Measurements from ENCODE around the gene PDHB. TPM values are rescaled to one million over a fixed set of nuclear protein-coding genes. Genes with fewer than 3 reads are reported as not detected.

Gene PDHB
- total RNA-seq, 1 donor from 2014 or later = 76.1 TPM

DNA sequence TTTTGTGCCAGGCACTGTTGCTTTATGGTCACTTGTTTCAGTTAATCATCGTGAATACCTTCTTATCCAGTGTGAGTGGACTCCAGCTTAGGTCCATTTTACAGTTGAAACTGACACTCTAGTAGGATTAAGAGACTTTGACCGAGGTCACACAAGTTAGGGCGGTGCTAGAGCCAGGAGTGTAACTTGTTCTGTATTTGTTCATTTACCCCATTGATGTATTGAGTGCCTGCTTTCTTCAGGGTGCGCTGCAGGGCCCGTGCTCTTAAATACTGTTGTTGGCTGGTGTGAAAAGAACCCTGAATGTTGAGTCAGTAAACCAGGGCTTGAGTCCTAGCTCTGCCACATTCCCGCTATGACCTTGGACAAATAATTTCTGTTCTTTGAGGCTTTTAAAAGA, 15.4 kb downstream of the PDHB start:
- Histone ChIP-seq H3K27me3 (no peaks in the 10 kb centered on the region), H3K27ac (peak overlapping the region; percentile 83), H3K4me1 (peaks cover 38% of the 10 kb centered on the region), H3K4me3 (no peak overlapping the region), H3K36me3 (peaks cover 0 to 30% of the 10 kb centered on the region in 2 donors), H3K9me3 (no peaks in the 10 kb centered on the region)
- no peak for DNase-seq (ENCODE audit: extremely low spot score in 2 of 2)
- intact Hi-C loops (cut with DNase I) = loop anchor here (10.0 kb wide), 1 partner anchor 233 kb away; no protein-coding TSS in a partner anchor
- TF ChIP-seq, protein P1, sequence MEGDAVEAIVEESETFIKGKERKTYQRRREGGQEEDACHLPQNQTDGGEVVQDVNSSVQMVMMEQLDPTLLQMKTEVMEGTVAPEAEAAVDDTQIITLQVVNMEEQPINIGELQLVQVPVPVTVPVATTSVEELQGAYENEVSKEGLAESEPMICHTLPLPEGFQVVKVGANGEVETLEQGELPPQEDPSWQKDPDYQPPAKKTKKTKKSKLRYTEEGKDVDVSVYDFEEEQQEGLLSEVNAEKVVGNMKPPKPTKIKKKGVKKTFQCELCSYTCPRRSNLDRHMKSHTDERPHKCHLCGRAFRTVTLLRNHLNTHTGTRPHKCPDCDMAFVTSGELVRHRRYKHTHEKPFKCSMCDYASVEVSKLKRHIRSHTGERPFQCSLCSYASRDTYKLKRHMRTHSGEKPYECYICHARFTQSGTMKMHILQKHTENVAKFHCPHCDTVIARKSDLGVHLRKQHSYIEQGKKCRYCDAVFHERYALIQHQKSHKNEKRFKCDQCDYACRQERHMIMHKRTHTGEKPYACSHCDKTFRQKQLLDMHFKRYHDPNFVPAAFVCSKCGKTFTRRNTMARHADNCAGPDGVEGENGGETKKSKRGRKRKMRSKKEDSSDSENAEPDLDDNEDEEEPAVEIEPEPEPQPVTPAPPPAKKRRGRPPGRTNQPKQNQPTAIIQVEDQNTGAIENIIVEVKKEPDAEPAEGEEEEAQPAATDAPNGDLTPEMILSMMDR (IDR thresholded peaks at IDR 0.05) = no peak
- TF ChIP-seq POLR2A (IDR thresholded peaks at IDR 0.05) (no peak), POLR2AphosphoS5 (IDR thresholded peaks at IDR 0.05; ENCODE audit: insufficient read depth in 1 of 2, low read depth in 1 of 2) (no peak)

DNA sequence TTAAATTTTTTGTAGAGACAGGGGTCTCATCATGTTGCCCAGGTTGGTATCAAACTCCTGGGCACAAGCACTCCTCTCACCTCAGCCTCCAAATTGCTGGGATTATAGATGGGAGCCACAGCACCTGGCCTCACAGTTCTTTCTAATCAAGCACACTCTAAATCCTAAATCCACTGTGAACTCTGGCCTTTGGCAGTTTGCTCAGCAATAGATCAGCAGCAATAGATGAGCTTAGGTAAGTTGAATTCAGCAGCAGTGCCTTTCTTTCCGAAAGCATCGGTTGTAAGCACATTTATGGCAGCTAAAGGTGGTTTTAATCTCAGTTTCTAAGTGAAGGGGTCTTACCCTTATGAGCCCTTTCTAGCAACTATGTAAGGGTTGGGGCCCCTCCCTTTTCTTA, 16.6 kb downstream of the PDHB start:
- Histone ChIP-seq H3K9me3 (no peaks in the 10 kb centered on the region), H3K4me1 (peaks cover 47% of the 10 kb centered on the region), H3K4me3 (no peak overlapping the region), H3K27ac (no peak overlapping the region), H3K27me3 (no peaks in the 10 kb centered on the region), H3K36me3 (peaks cover 0 to 23% of the 10 kb centered on the region in 2 donors)
- intact Hi-C loops (cut with DNase I) = loop anchor here (10.0 kb wide), 1 partner anchor 232 kb away; no protein-coding TSS in a partner anchor
- no peak for DNase-seq (ENCODE audit: extremely low spot score in 2 of 2)
- no peak for TF ChIP-seq POLR2A (IDR thresholded peaks at IDR 0.05)
- TF ChIP-seq, protein P1 (IDR thresholded peaks at IDR 0.05) = no peak
- no peak for TF ChIP-seq POLR2AphosphoS5 (IDR thresholded peaks at IDR 0.05; ENCODE audit: insufficient read depth in 1 of 2, low read depth in 1 of 2)

DNA sequence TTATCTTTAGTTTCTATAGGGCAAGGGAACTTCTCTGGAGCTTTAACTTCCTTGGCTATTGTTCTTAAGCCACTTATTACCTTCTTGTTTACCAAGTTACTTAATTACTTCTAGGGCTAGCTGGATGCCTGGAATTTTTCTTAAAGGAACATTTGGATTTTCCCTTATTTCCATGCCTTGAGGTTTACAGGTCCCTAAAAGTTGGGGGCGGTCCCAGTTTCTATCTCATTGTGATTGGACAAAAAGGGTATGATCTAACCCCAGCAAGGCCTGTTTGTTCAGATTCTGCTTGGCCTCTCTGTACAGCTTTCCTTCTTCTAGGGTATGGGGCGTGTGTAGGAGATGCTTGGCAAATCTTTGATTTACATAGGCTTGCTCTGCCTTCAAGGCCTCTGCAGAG, 17.4 kb downstream of the PDHB start:
- Histone ChIP-seq H3K9me3 (no peaks in the 10 kb centered on the region), H3K27ac (peak overlapping the region; percentile 25), H3K36me3 (peaks cover 0 to 26% of the 10 kb centered on the region in 2 donors), H3K4me1 (peaks cover 48% of the 10 kb centered on the region), H3K27me3 (no peaks in the 10 kb centered on the region), H3K4me3 (no peak overlapping the region)
- DNase-seq (ENCODE audit: extremely low spot score in 2 of 2) = no peak
- intact Hi-C loops (cut with DNase I) = loop anchor here (10.0 kb wide), 1 partner anchor 231 kb away; no protein-coding TSS in a partner anchor
- TF ChIP-seq POLR2AphosphoS5 (IDR thresholded peaks at IDR 0.05; ENCODE audit: insufficient read depth in 1 of 2, low read depth in 1 of 2) (no peak), POLR2A (IDR thresholded peaks at IDR 0.05) (no peak)
- TF ChIP-seq, protein P1 (IDR thresholded peaks at IDR 0.05) = no peak

DNA sequence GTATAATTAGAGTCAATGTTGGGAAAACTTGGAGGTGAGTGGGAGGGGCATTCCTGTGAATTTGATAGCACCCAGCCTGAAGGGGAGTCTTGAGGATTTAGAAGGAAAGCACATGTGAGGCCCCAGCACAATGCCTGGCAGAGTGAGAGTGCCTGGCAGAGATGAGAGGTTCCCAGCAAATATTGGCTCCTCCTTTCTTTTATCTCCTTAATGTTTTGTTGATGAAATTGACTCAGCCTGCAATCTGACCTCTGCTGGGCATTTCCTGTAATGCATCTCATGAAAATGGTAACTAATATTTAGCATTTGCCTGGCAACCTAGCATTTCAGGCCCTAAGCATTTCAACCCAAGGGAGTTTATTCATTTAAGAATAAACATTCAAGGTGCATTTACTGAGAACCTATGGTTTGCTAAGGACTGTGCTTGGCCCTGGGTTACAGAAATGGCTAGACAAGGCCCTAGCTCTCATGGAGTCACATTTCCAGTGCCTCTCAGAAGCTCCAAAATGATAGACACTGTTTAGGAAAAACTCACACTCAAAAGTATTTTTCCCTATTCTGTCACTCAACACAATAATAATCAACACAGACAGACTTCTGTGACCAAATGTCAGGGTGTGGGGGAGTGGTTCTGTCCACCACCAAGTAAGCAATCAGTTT, 19.0 kb downstream of the PDHB start:
- H3K27ac ChIP-seq = peak overlapping the region; percentile 25

More for the DNA sequence above, 19.0 kb downstream of the PDHB start:
- Histone ChIP-seq H3K36me3 (peaks cover 0 to 33% of the 10 kb centered on the region in 2 donors), H3K4me1 (peaks cover 54% of the 10 kb centered on the region), H3K27me3 (no peaks in the 10 kb centered on the region), H3K9me3 (no peaks in the 10 kb centered on the region), H3K4me3 (no peak overlapping the region)
- no peak for DNase-seq (ENCODE audit: extremely low spot score in 2 of 2)
- TF ChIP-seq, protein P1 (IDR thresholded peaks at IDR 0.05) = peak; percentile 81 to 83 (median 82)
- peak in 1 of 2 donors; percentile 57 for TF ChIP-seq POLR2AphosphoS5 (IDR thresholded peaks at IDR 0.05; ENCODE audit: insufficient read depth in 1 of 2, low read depth in 1 of 2)
- no peak for TF ChIP-seq POLR2A (IDR thresholded peaks at IDR 0.05)
- intact Hi-C loops (cut with DNase I) = loop anchor here (5.0 to 10.0 kb wide), 2 partner anchors 92 to 230 kb away; no protein-coding TSS in a partner anchor

Data from vagina (tissue), 2 donors.